Inferior parietal cortex (tissue), 1 donor: ENCODE results near the gene KLHL36.

Experiments used
- DNase-seq: peaks from one replicate; pipeline ENCODE4 v3.0.0-alpha.2; 2016; ENCODE audit errors: extremely low spot score

Gene KLHL36

GRCh38 chr16:84648595-84649510 is 542 bp downstream of the KLHL36 start:
- no peak for DNase-seq

GRCh38 chr16:84649511-84649861 is 1.2 kb downstream of the KLHL36 start:
- DNase-seq: no peak

GRCh38 chr16:84650062-84650991 is 2.0 kb downstream of the KLHL36 start:
- DNase-seq: no peak

- DNase-seq: no peak
Measured at GRCh38 chr16:84652566-84652965, 4.3 kb downstream of the KLHL36 start.

- DNase-seq: no peak
Measured at GRCh38 chr16:84654238-84654637, 5.9 kb downstream of the KLHL36 start.

GRCh38 chr16:84654998-84655397 is 6.7 kb downstream of the KLHL36 start:
- DNase-seq: no peak

GRCh38 chr16:84656649-84657048 is 8.3 kb downstream of the KLHL36 start:
- DNase-seq: no peak

- no peak for DNase-seq
Measured at GRCh38 chr16:84657229-84657837, 9.0 kb downstream of the KLHL36 start.

GRCh38 chr16:84658690-84659089 is 10.4 kb downstream of the KLHL36 start:
- no peak for DNase-seq

- no peak for DNase-seq
Measured at GRCh38 chr16:84659656-84660300, 11.5 kb downstream of the KLHL36 start.

GRCh38 chr16:84660973-84661372 is 12.7 kb downstream of the KLHL36 start:
- DNase-seq: no peak

- DNase-seq: no peak
Measured at GRCh38 chr16:84661418-84662060, 13.2 kb downstream of the KLHL36 start.

- no peak for DNase-seq
Measured at GRCh38 chr16:84662471-84662870, 14.2 kb downstream of the KLHL36 start.

GRCh38 chr16:84663433-84664101 is 15.3 kb downstream of the KLHL36 start:
- no peak for DNase-seq

GRCh38 chr16:84665359-84665758 is 17.0 kb downstream of the KLHL36 start:
- no peak for DNase-seq

- DNase-seq: no peak
Measured at GRCh38 chr16:84665843-84666242, 17.5 kb downstream of the KLHL36 start.

- DNase-seq: no peak
Measured at GRCh38 chr16:84667600-84668309, 19.4 kb downstream of the KLHL36 start.

- no peak for DNase-seq
Measured at GRCh38 chr16:84670063-84670462, 21.8 kb downstream of the KLHL36 start.

- DNase-seq: peak; percentile 66
Measured at GRCh38 chr16:84672276-84673202, 24.2 kb downstream of the KLHL36 start.
